Osteoblast (primary cell): ENCODE measurements around the gene FAF1. TPM values are rescaled to one million over a fixed set of nuclear protein-coding genes. Genes with fewer than 3 reads are reported as not detected.
A peak's percentile ranks its signal among the peaks of the same experiment; 100 is the strongest.

ENCODE experiments used
- DNase-seq: peaks from one replicate; pipeline ENCODE4 v3.0.0; 2011; ENCODE audit warnings: low spot score, mixed read lengths; ENCODE audit not compliant: insufficient read length; ENCODE audit errors: missing footprints
- H2AFZ ChIP-seq: 2 replicates; pipeline ENCODE4 v1.6.0; 2011; ENCODE audit warnings: mild to moderate bottlenecking, low read length
- H3K27ac ChIP-seq: 2 replicates; pipeline ENCODE4 v1.5.1; 2011; ENCODE audit warnings: mild to moderate bottlenecking, low read depth, low read length, moderate library complexity
- H3K27me3 ChIP-seq: 2 replicates; pipeline ENCODE4 v1.6.0; 2012; ENCODE audit warnings: mild to moderate bottlenecking, control low read depth, inconsistent platforms, low read length, moderate library complexity; ENCODE audit not compliant: insufficient read depth
- H3K36me3 ChIP-seq: 2 replicates; pipeline ENCODE4 v1.5.1; 2011; ENCODE audit warnings: mild to moderate bottlenecking, low read length, control low read depth, moderate library complexity; ENCODE audit not compliant: insufficient read depth
- H3K4me1 ChIP-seq: 2 replicates; pipeline ENCODE4 v1.5.1; 2011; ENCODE audit warnings: mild to moderate bottlenecking, low read length, control low read depth, moderate library complexity; ENCODE audit not compliant: insufficient read depth
- H3K4me2 ChIP-seq: 2 replicates; pipeline ENCODE4 v1.6.0; 2011; ENCODE audit warnings: mild to moderate bottlenecking, low read length; ENCODE audit not compliant: insufficient read depth
- H3K4me3 ChIP-seq: fragments of 200-600 bp; sonication (generic); 3 replicates; pipeline ENCODE4 v1.5.1; 2012; ENCODE audit warnings: mild to moderate bottlenecking, low read length, inconsistent platforms; ENCODE audit not compliant: insufficient read depth
- H3K79me2 ChIP-seq: 2 replicates; pipeline ENCODE4 v1.6.0; 2012; ENCODE audit warnings: mild to moderate bottlenecking, low read length, control low read depth, inconsistent platforms; ENCODE audit not compliant: insufficient read depth
- H3K9me3 ChIP-seq: 2 replicates; pipeline ENCODE4 v1.5.1; 2011; ENCODE audit warnings: low read depth, low read length, control low read depth
- H4K20me1 ChIP-seq: 2 replicates; pipeline ENCODE4 v1.6.0; 2012; ENCODE audit warnings: mild to moderate bottlenecking, low read length, control low read depth; ENCODE audit not compliant: insufficient read depth
- CTCF ChIP-seq: IDR thresholded peaks from 2 replicates; pipeline ENCODE4 v1.5.1; 2011; ENCODE audit warnings: mild to moderate bottlenecking, low read depth, low read length, moderate library complexity; ENCODE audit errors: extremely low read depth
- total RNA-seq: library from RNA; depleted of rRNA; stranded (reverse); fragments of >200 nt; gene quantifications from 2 replicates; pipeline ENCODE4 v1.2.3, GENCODE V29; 2012

The FAF1 gene
- total RNA-seq, 1 donor: 40.5 TPM

- H3K27me3 ChIP-seq: no peaks in the 10 kb centered on the region
- H3K79me2 ChIP-seq: peaks cover 84% of the 10 kb centered on the region
- peak overlapping the region; percentile 92 for H2AFZ ChIP-seq
- peak overlapping the region; percentile 65 for H3K27ac ChIP-seq
- H3K4me3 ChIP-seq: peak overlapping the region; percentile 87
- peak overlapping the region; percentile 90 for H3K4me2 ChIP-seq
- H3K36me3 ChIP-seq: no peaks in the 10 kb centered on the region
- peaks cover 35% of the 10 kb centered on the region for H3K4me1 ChIP-seq
- no peaks in the 10 kb centered on the region for H3K9me3 ChIP-seq
- no peak for TF ChIP-seq CTCF
- no peaks in the 10 kb centered on the region for H4K20me1 ChIP-seq
- DNase-seq: no peak
Measured at GRCh38 chr1:50976111-50976889, 16.2 kb upstream of the FAF1 start.

- TF ChIP-seq CTCF: no peak
- peaks cover 33% of the 10 kb centered on the region for H3K4me1 ChIP-seq
- no peak for DNase-seq
- H3K9me3 ChIP-seq: no peaks in the 10 kb centered on the region
- H3K27ac ChIP-seq: peak overlapping the region; percentile 29
- no peak overlapping the region for H3K4me3 ChIP-seq
- H3K36me3 ChIP-seq: no peaks in the 10 kb centered on the region
- H3K79me2 ChIP-seq: peaks cover 84% of the 10 kb centered on the region
- peak overlapping the region; percentile 90 for H3K4me2 ChIP-seq
- H4K20me1 ChIP-seq: no peaks in the 10 kb centered on the region
- H3K27me3 ChIP-seq: no peaks in the 10 kb centered on the region
- H2AFZ ChIP-seq: peak overlapping the region; percentile 14
Measured at GRCh38 chr1:50975436-50975835, 15.4 kb upstream of the FAF1 start.

- Histone ChIP-seq H4K20me1 (no peaks in the 10 kb centered on the region), H3K9me3 (no peaks in the 10 kb centered on the region), H3K27ac (peak overlapping the region; percentile 44), H3K4me1 (peaks cover 27% of the 10 kb centered on the region), H3K79me2 (peaks cover 84% of the 10 kb centered on the region), H3K4me2 (peak overlapping the region; percentile 99), H2AFZ (peak overlapping the region; percentile 82), H3K27me3 (no peaks in the 10 kb centered on the region), H3K36me3 (no peaks in the 10 kb centered on the region), H3K4me3 (no peak overlapping the region)
- DNase-seq: no peak
- TF ChIP-seq CTCF: no peak
Measured at GRCh38 chr1:50974618-50974935, 14.5 kb upstream of the FAF1 start.

- H3K27ac ChIP-seq: peak overlapping the region; percentile 44
Measured at GRCh38 chr1:50973875-50974617, 14.0 kb upstream of the FAF1 start.

More at GRCh38 chr1:50973875-50974617, 14.0 kb upstream of the FAF1 start:
- no peaks in the 10 kb centered on the region for H3K9me3 ChIP-seq
- DNase-seq: no peak
- H4K20me1 ChIP-seq: no peaks in the 10 kb centered on the region
- H3K27me3 ChIP-seq: no peaks in the 10 kb centered on the region
- peaks cover 84% of the 10 kb centered on the region for H3K79me2 ChIP-seq
- H2AFZ ChIP-seq: peak overlapping the region; percentile 82
- TF ChIP-seq CTCF: no peak
- H3K4me1 ChIP-seq: peaks cover 25% of the 10 kb centered on the region
- peak overlapping the region; percentile 33 for H3K4me3 ChIP-seq
- peak overlapping the region; percentile 99 for H3K4me2 ChIP-seq
- no peaks in the 10 kb centered on the region for H3K36me3 ChIP-seq
